ENCODE measurements around the gene RFX4.

The RFX4 gene

DNA sequence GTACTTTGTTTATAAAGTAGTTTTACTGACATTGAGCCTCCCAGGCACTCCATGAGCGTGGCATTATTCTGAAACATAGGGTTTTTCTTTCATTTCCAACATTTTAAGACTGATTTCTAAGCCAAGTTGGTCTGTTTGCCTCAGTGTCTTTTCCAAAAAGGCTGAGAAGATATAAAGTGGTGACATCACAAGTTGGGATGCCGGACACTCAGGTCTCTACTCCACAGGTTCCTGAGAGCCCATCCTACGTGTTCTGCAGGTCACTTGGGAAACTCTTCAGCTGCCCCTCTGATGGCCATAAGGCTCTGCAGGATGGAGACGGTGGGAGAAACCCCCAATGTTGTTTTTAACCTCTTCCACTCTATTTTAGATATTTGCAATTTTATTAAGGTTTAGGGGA lies 6.0 kb downstream of the RFX4 start:
- H3K9me3 ChIP-seq (ENCODE audit: control insufficient read depth in 1 of 2, low read length in 2 of 2) = no peaks in the 10 kb centered on the region
- H3K27me3 ChIP-seq (ENCODE audit: control insufficient read depth in 1 of 2, insufficient read depth in 2 of 2, low read length in 2 of 2) = peaks cover 72 to 76% of the 10 kb centered on the region in 2 donors
- no peak overlapping the region for H3K27ac ChIP-seq (ENCODE audit: low read depth, low read length)
- no peaks in the 10 kb centered on the region for H3K4me1 ChIP-seq (ENCODE audit: control insufficient read depth in 1 of 2, insufficient read depth in 2 of 2, low read length in 2 of 2)
- H3K4me3 ChIP-seq (ENCODE audit: low read depth in 1 of 2, low read length in 2 of 2) = no peak overlapping the region
- H3K36me3 ChIP-seq (ENCODE audit: control insufficient read depth in 1 of 2, insufficient read depth in 2 of 2, low read length in 2 of 2) = no peaks in the 10 kb centered on the region
- H3K9ac ChIP-seq (ENCODE audit: low read depth in 1 of 2, low read length in 2 of 2) = no peak overlapping the region

DNA sequence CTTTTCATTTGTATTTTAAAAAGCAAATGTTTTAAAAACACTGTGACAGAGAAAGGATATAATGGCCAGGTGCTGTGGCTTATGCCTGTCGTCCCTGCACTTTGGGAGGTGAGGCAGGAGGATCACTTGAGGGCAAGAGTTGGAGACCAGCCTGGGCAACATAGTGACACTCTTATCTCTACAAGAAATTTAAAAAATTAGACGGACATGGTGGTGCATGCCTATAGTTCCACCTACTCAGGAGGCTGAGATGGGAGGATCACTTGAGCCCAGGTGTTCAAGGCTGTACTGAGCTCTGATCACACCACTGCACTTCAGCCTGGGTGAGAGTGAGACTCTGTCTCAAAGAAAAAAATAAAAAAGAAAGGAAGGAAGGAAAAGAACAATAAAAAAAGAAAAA lies 7.8 kb downstream of the RFX4 start:
- H3K4me3 ChIP-seq (ENCODE audit: low read depth in 1 of 2, low read length in 2 of 2) = no peak overlapping the region
- no peak overlapping the region for H3K27ac ChIP-seq (ENCODE audit: low read depth, low read length)
- peaks cover 67 to 68% of the 10 kb centered on the region in 2 donors for H3K27me3 ChIP-seq (ENCODE audit: control insufficient read depth in 1 of 2, insufficient read depth in 2 of 2, low read length in 2 of 2)
- no peaks in the 10 kb centered on the region for H3K4me1 ChIP-seq (ENCODE audit: control insufficient read depth in 1 of 2, insufficient read depth in 2 of 2, low read length in 2 of 2)
- no peak overlapping the region for H3K9ac ChIP-seq (ENCODE audit: low read depth in 1 of 2, low read length in 2 of 2)
- H3K9me3 ChIP-seq (ENCODE audit: control insufficient read depth in 1 of 2, low read length in 2 of 2) = no peaks in the 10 kb centered on the region
- H3K36me3 ChIP-seq (ENCODE audit: control insufficient read depth in 1 of 2, insufficient read depth in 2 of 2, low read length in 2 of 2) = no peaks in the 10 kb centered on the region

DNA sequence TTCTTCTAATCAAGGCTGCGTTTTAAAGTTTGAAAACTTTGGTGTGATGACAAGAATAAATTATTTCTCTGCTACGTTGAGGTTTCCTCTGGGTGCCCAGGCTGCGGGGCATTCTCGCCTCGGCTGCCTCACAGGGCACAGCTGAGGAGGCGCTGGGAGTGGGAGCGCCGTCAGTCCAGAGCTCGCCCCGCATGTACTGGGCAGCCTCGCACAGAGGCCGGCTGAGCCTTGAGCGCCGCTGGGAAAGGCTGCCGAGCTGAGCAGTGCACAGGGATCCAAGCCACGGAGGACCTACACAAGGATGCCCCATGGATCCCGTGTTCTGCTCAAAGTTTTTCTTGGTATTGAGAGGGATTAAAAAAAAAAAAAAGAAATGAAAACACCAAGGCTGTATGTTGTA lies 11.6 kb downstream of the RFX4 start:
- H3K27me3 ChIP-seq (ENCODE audit: control insufficient read depth in 1 of 2, insufficient read depth in 2 of 2, low read length in 2 of 2) = peaks cover 35 to 37% of the 10 kb centered on the region in 2 donors
- no peak overlapping the region for H3K27ac ChIP-seq (ENCODE audit: low read depth, low read length)
- H3K4me1 ChIP-seq (ENCODE audit: control insufficient read depth in 1 of 2, insufficient read depth in 2 of 2, low read length in 2 of 2) = no peaks in the 10 kb centered on the region
- H3K9me3 ChIP-seq (ENCODE audit: control insufficient read depth in 1 of 2, low read length in 2 of 2) = no peaks in the 10 kb centered on the region
- H3K36me3 ChIP-seq (ENCODE audit: control insufficient read depth in 1 of 2, insufficient read depth in 2 of 2, low read length in 2 of 2) = no peaks in the 10 kb centered on the region
- H3K9ac ChIP-seq (ENCODE audit: low read depth in 1 of 2, low read length in 2 of 2) = no peak overlapping the region
- no peak overlapping the region for H3K4me3 ChIP-seq (ENCODE audit: low read depth in 1 of 2, low read length in 2 of 2)

DNA sequence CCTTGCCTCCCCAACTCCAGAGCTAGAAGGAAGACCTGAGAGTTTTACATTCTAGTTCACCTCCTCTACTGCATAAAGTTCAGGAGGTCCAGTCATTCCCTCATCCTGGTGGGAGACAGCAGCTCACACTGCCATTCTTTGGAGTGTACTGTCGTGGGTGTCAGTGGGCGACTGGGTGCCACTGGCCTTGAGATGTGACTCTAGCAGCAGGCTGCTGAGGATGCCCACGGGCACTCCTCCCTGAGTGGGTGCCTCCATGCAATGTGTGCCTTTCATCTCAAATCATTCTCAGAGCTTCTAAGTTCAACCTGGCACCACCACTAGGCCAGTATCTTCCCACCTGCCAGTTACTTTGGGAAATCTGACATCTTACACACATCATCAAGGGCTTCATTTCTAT lies 12.5 kb downstream of the RFX4 start:
- Histone ChIP-seq H3K4me3 (ENCODE audit: low read depth in 1 of 2, low read length in 2 of 2) (no peak overlapping the region), H3K36me3 (ENCODE audit: control insufficient read depth in 1 of 2, insufficient read depth in 2 of 2, low read length in 2 of 2) (no peaks in the 10 kb centered on the region), H3K9me3 (ENCODE audit: control insufficient read depth in 1 of 2, low read length in 2 of 2) (no peaks in the 10 kb centered on the region), H3K4me1 (ENCODE audit: control insufficient read depth in 1 of 2, insufficient read depth in 2 of 2, low read length in 2 of 2) (no peaks in the 10 kb centered on the region), H3K9ac (ENCODE audit: low read depth in 1 of 2, low read length in 2 of 2) (no peak overlapping the region), H3K27me3 (ENCODE audit: control insufficient read depth in 1 of 2, insufficient read depth in 2 of 2, low read length in 2 of 2) (peaks cover 26 to 30% of the 10 kb centered on the region in 2 donors), H3K27ac (ENCODE audit: low read depth, low read length) (no peak overlapping the region)

DNA sequence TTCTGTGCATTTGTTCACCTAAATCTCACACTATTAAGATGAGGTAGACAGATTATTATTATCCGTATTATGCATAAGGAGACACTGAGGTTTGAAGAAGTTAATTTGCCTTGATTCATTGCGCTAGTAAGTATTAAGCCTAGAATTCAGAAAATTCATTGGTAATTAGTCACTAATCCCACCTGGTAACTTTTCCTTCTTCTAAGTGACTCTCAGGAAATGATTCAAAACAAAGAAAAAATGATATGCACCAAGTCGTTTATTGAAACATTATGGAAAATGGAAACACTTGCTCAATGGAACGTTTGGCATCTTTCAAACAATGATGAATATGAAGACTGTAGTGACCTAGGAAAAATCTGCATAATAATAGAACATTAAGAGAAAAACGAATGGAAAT lies 15.2 kb downstream of the RFX4 start:
- Histone ChIP-seq H3K36me3 (ENCODE audit: control insufficient read depth in 1 of 2, insufficient read depth in 2 of 2, low read length in 2 of 2) (no peaks in the 10 kb centered on the region), H3K27ac (ENCODE audit: low read depth, low read length) (no peak overlapping the region), H3K27me3 (ENCODE audit: control insufficient read depth in 1 of 2, insufficient read depth in 2 of 2, low read length in 2 of 2) (peaks cover 21 to 22% of the 10 kb centered on the region in 2 donors), H3K4me1 (ENCODE audit: control insufficient read depth in 1 of 2, insufficient read depth in 2 of 2, low read length in 2 of 2) (no peaks in the 10 kb centered on the region), H3K9ac (ENCODE audit: low read depth in 1 of 2, low read length in 2 of 2) (no peak overlapping the region), H3K9me3 (ENCODE audit: control insufficient read depth in 1 of 2, low read length in 2 of 2) (no peaks in the 10 kb centered on the region), H3K4me3 (ENCODE audit: low read depth in 1 of 2, low read length in 2 of 2) (no peak overlapping the region)

DNA sequence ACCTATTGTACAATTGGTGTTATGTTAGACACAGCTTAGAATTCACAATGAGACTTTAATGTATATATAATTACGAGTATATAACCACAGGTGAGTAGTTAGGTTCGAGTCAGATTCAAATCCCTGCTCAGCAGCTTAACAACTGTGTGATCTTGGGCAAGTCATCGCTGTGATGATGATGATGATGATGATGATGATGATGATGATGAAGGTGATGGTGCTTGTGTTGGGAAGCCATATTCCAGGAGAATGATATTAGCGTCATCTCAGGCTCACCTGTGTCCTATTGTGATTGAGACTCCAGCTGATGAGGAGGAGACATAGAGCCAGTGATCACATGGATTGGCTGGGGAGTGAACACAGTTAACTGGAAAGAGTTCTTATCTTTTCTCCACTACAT lies 16.5 kb downstream of the RFX4 start:
- Histone ChIP-seq H3K4me1 (ENCODE audit: control insufficient read depth in 1 of 2, insufficient read depth in 2 of 2, low read length in 2 of 2) (no peaks in the 10 kb centered on the region), H3K4me3 (ENCODE audit: low read depth in 1 of 2, low read length in 2 of 2) (no peak overlapping the region), H3K27me3 (ENCODE audit: control insufficient read depth in 1 of 2, insufficient read depth in 2 of 2, low read length in 2 of 2) (peaks cover 16 to 17% of the 10 kb centered on the region in 2 donors), H3K27ac (ENCODE audit: low read depth, low read length) (no peak overlapping the region), H3K9ac (ENCODE audit: low read depth in 1 of 2, low read length in 2 of 2) (no peak overlapping the region), H3K36me3 (ENCODE audit: control insufficient read depth in 1 of 2, insufficient read depth in 2 of 2, low read length in 2 of 2) (no peaks in the 10 kb centered on the region), H3K9me3 (ENCODE audit: control insufficient read depth in 1 of 2, low read length in 2 of 2) (no peaks in the 10 kb centered on the region)

DNA sequence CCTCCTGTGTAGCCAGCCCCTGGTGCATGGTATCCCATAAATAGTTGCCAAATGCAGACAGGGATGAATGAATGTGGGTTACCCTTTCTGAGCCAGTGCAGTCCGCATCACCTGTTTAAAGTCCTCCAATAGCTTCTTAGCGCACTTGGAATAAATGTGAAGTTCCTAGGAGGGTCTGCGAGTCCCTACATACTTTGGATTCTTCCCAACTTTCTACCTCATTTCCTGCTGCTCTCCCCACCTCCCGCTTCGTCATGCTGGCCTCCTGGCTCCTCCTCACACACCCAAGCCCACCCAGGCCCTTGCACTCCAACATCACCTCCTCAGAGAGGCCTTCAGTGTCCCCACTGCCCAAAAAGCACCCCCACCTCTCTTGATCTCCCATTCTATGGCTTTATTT lies 17.7 kb downstream of the RFX4 start:
- H3K9ac ChIP-seq (ENCODE audit: low read depth in 1 of 2, low read length in 2 of 2) = no peak overlapping the region
- peaks cover 6% of the 10 kb centered on the region in 2 donors for H3K27me3 ChIP-seq (ENCODE audit: control insufficient read depth in 1 of 2, insufficient read depth in 2 of 2, low read length in 2 of 2)
- H3K27ac ChIP-seq (ENCODE audit: low read depth, low read length) = no peak overlapping the region
- H3K36me3 ChIP-seq (ENCODE audit: control insufficient read depth in 1 of 2, insufficient read depth in 2 of 2, low read length in 2 of 2) = no peaks in the 10 kb centered on the region
- no peaks in the 10 kb centered on the region for H3K9me3 ChIP-seq (ENCODE audit: control insufficient read depth in 1 of 2, low read length in 2 of 2)
- H3K4me1 ChIP-seq (ENCODE audit: control insufficient read depth in 1 of 2, insufficient read depth in 2 of 2, low read length in 2 of 2) = no peaks in the 10 kb centered on the region
- no peak overlapping the region for H3K4me3 ChIP-seq (ENCODE audit: low read depth in 1 of 2, low read length in 2 of 2)

DNA sequence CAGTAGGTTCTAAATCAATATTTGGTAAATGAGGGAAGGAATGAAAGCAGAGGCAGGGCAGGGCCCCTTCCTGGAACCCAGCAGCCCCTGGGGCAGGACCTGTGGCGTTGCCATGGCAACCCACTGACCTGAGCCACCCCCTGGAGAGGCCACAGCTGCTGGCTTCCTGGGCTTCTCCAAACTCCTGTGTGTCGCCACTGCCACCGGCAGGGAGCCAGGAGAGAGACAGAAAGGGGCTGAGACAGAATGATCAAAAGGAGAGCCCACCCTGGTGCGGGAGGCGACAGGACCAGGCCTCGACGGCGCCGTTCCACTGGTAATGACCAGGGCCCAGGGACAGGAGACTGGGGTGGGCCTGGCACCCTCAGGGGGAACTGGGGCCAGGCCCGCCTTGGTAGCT lies 18.2 kb downstream of the RFX4 start:
- no peaks in the 10 kb centered on the region for H3K36me3 ChIP-seq (ENCODE audit: control insufficient read depth in 1 of 2, insufficient read depth in 2 of 2, low read length in 2 of 2)
- H3K9me3 ChIP-seq (ENCODE audit: control insufficient read depth in 1 of 2, low read length in 2 of 2) = no peaks in the 10 kb centered on the region
- H3K9ac ChIP-seq (ENCODE audit: low read depth in 1 of 2, low read length in 2 of 2) = no peak overlapping the region
- no peaks in the 10 kb centered on the region for H3K4me1 ChIP-seq (ENCODE audit: control insufficient read depth in 1 of 2, insufficient read depth in 2 of 2, low read length in 2 of 2)
- H3K27ac ChIP-seq (ENCODE audit: low read depth, low read length) = no peak overlapping the region
- H3K4me3 ChIP-seq (ENCODE audit: low read depth in 1 of 2, low read length in 2 of 2) = no peak overlapping the region
- H3K27me3 ChIP-seq (ENCODE audit: control insufficient read depth in 1 of 2, insufficient read depth in 2 of 2, low read length in 2 of 2) = peaks cover under 1 to 2% of the 10 kb centered on the region in 2 donors

DNA sequence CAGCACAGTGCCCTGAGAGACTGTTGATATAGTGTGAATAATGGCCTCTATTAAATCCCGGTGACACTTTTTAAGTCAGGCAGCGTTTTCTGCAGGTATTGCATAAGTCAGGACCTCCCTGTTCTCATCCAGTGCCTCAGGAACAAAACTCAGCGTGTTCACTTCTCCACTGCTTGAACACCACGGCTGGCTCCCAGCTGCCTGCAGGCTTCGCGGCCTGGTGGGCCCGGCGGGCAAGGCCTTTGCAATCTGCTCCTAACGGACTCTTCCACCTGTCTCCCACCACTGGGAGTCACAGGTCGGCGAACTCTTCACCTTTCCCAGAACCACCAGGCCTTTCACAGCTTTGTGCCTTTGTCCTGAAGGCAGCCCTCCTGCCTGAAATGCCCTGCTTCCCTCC lies 18.7 kb downstream of the RFX4 start:
- no peaks in the 10 kb centered on the region for H3K9me3 ChIP-seq (ENCODE audit: control insufficient read depth in 1 of 2, low read length in 2 of 2)
- no peaks in the 10 kb centered on the region for H3K4me1 ChIP-seq (ENCODE audit: control insufficient read depth in 1 of 2, insufficient read depth in 2 of 2, low read length in 2 of 2)
- H3K9ac ChIP-seq (ENCODE audit: low read depth in 1 of 2, low read length in 2 of 2) = no peak overlapping the region
- H3K27me3 ChIP-seq (ENCODE audit: control insufficient read depth in 1 of 2, insufficient read depth in 2 of 2, low read length in 2 of 2) = peaks cover 0 to 5% of the 10 kb centered on the region in 2 donors
- H3K36me3 ChIP-seq (ENCODE audit: control insufficient read depth in 1 of 2, insufficient read depth in 2 of 2, low read length in 2 of 2) = no peaks in the 10 kb centered on the region
- no peak overlapping the region for H3K4me3 ChIP-seq (ENCODE audit: low read depth in 1 of 2, low read length in 2 of 2)
- no peak overlapping the region for H3K27ac ChIP-seq (ENCODE audit: low read depth, low read length)

DNA sequence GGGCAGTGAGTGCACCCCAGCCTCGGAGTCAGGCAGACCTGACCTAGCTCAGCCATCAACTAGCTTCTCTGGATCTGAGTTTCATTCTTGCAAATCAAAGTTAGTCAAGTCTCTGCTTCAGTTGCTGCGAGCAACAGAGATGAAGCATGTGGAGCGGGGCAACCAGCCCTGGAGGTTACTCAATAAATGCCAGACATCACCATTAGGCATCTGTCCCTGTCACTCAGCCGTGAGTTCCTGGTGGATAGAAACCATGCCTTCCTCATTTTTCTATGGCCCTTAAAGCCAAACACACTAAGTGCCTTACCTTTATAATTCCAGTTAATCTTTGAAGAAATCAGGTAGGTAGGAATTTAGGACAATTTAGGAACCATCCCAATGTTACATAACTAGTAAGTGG lies 19.3 kb downstream of the RFX4 start:
- H3K27me3 ChIP-seq (ENCODE audit: control insufficient read depth in 1 of 2, insufficient read depth in 2 of 2, low read length in 2 of 2) = peaks cover 0 to 5% of the 10 kb centered on the region in 2 donors

DNA sequence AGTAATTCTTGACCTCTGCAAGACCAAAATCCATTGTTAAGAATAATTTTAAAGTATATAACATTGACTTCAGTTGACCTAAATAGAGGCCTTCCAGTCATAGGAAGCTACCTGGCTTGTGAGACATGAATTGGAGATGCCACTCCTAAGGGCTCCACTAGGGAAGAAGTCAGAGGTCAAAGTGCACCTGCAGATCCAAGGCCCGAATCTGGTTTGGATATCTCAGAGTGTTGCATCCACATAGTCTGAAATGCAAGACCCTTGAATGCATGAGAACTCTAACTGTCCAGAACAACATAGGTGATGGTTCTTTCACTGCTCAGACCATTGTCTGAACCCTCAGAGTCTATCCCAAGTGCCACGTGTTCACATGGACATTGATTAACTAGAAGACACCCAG lies 22.4 kb downstream of the RFX4 start:
- Histone ChIP-seq H3K27ac (ENCODE audit: low read depth, low read length) (no peak overlapping the region), H3K9ac (ENCODE audit: low read depth in 1 of 2, low read length in 2 of 2) (no peak overlapping the region), H3K36me3 (ENCODE audit: control insufficient read depth in 1 of 2, insufficient read depth in 2 of 2, low read length in 2 of 2) (no peaks in the 10 kb centered on the region), H3K9me3 (ENCODE audit: control insufficient read depth in 1 of 2, low read length in 2 of 2) (peaks cover 0 to under 1% of the 10 kb centered on the region in 2 donors), H3K4me3 (ENCODE audit: low read depth in 1 of 2, low read length in 2 of 2) (no peak overlapping the region), H3K27me3 (ENCODE audit: control insufficient read depth in 1 of 2, insufficient read depth in 2 of 2, low read length in 2 of 2) (peaks cover 0 to 3% of the 10 kb centered on the region in 2 donors), H3K4me1 (ENCODE audit: control insufficient read depth in 1 of 2, insufficient read depth in 2 of 2, low read length in 2 of 2) (no peaks in the 10 kb centered on the region)

More for the DNA sequence above, 19.3 kb downstream of the RFX4 start:
- no peaks in the 10 kb centered on the region for H3K9me3 ChIP-seq (ENCODE audit: control insufficient read depth in 1 of 2, low read length in 2 of 2)
- no peaks in the 10 kb centered on the region for H3K36me3 ChIP-seq (ENCODE audit: control insufficient read depth in 1 of 2, insufficient read depth in 2 of 2, low read length in 2 of 2)
- no peaks in the 10 kb centered on the region for H3K4me1 ChIP-seq (ENCODE audit: control insufficient read depth in 1 of 2, insufficient read depth in 2 of 2, low read length in 2 of 2)
- no peak overlapping the region for H3K27ac ChIP-seq (ENCODE audit: low read depth, low read length)
- no peak overlapping the region for H3K4me3 ChIP-seq (ENCODE audit: low read depth in 1 of 2, low read length in 2 of 2)
- no peak overlapping the region for H3K9ac ChIP-seq (ENCODE audit: low read depth in 1 of 2, low read length in 2 of 2)
